Measurements from ENCODE around the gene PARP16.
"Not testable (repeated sequence)": the region's sequence is repeated elsewhere in the genome, so short reads cannot be mapped to it uniquely, and the experiment has no call there.

The PARP16 gene

DNA sequence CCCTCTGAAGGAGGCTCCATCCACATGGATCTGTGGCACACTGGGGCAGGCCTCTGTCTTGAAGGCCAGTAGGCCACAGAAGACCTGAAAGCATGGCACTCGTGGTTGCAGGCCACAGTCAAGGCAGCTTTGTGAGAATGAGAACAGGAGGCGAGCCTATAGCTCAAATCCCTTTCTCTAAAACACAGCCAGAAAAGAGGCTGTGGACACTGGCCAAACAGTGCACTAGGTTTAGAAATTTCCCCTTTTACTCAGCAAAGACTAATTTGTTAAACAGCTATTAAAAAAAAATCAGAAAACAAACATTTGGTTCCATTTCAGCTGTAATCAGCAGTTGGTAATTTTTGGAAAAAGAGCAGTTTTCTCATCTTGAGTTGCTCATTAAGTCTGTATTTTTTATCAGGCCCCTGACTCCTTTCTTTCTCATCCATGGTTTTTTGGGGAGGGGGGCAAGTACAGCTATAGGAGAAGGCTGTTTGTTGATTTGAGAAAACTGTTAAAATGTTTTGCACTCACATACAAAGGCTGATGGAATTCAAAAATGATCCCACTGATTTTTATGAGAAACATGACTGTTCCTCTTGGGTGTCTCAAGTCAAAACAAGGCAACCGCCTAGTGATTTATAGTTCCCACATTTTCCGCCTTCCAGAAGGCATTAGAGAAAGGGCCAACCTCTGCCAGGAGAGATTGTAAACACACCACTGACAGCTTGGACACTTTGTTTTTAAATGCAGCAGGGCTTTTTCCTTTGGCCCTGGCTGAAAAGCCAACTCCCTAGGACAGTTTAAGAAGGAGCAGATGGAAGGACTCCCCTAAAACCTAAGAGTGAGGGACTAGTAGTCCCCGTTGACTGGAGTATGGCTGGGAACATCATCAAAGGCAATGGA lies 28.1 kb downstream of the PARP16 start:
- no peak overlapping the region for H3K27ac Mint-ChIP-seq (ENCODE audit: low read depth)
- DNase-seq (ENCODE audit: low spot score in 2 of 2) (no peak), ATAC-seq (replicated peaks; ENCODE audit: extremely low read depth, poor library complexity, severe bottlenecking) (no peak)
- no peaks in the 10 kb centered on the region for H3K9me3 Mint-ChIP-seq
- no peaks in the 10 kb centered on the region for H3K27me3 Mint-ChIP-seq
- no peak overlapping the region for H3K4me3 Mint-ChIP-seq
- no peaks in the 10 kb centered on the region for H3K4me1 Mint-ChIP-seq
- peaks cover 45% of the 10 kb centered on the region for H3K36me3 Mint-ChIP-seq (ENCODE audit: insufficient read depth)

DNA sequence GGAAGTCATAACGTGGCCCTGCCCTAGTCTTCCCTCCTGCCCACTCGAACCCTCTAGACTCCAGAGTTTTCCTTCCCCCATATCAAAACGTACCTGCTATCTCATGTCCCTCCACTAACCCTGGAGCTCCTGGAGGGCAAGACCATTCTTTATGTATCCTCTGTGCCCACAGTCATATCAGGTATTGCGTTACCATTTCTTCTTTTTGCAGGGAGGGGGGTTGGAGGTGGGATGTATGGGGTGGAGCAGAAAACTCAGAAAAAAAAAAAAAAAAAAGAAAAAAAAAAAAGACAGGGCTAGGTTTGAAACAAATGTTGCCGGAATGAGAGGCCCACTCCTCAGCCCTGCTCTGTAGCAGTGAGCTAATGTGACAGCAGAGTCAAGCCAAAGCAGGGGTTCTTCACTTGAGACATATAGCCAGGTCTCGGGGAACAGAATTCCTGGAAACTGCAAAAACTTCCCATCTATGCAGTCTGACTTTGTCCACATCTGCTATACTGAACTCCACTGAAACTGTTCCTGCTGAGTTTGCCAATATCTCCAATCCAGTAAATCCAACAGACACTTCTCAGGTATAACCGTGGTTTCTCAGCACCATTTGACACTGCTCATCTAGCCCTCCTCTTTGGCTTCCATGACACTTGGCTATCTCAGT lies 31.1 kb downstream of the PARP16 start:
- Mint-ChIP-seq H3K36me3 (ENCODE audit: insufficient read depth) (peaks cover 34% of the 10 kb centered on the region), H3K27me3 (no peaks in the 10 kb centered on the region), H3K4me3 (no peak overlapping the region), H3K27ac (ENCODE audit: low read depth) (no peak overlapping the region), H3K4me1 (no peaks in the 10 kb centered on the region), H3K9me3 (no peaks in the 10 kb centered on the region)
- no peak for DNase-seq (ENCODE audit: low spot score in 2 of 2)
- no peak for ATAC-seq (replicated peaks; ENCODE audit: extremely low read depth, poor library complexity, severe bottlenecking)

DNA sequence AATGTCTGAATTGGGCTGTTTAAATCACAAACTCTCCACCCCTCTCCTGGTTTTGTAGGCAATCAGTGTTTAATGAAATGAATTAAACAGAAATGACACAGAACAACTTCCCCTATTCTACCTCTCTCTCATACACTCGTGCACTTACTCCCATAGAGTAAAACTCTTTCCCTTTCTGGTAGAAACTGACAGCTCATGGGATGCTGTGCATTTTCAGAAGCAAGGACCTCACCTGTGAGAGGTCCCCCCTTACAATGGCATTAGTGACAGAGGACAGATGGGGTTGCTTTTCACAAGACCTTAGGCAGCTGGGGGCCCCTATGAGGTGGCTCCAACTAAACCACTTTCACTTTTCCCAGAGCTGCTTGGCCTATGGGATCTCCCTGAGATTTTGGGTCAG lies 31.9 kb downstream of the PARP16 start:
- no peak for ATAC-seq (replicated peaks; ENCODE audit: extremely low read depth, poor library complexity, severe bottlenecking)

DNA sequence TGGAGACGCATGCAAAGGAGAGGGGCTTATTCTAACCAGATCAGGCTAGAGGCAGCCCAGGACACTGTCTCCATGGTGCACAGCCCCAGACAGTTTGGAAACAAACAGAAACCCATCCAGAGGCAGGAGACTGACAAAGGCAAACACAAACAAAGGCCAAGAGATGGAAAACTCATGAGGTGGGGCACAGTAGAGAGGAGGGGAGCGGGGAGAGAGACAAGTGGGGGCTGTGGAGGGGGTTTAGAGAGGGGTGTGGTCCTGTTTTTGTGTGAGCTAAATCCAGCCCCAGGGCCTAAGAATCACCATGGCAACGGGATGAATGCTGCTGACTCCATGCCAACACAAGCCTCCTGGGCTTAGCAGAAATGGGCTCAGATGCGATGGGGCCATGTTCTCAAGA lies 32.3 kb downstream of the PARP16 start:
- Mint-ChIP-seq H3K27me3 (no peaks in the 10 kb centered on the region), H3K4me3 (no peak overlapping the region), H3K4me1 (no peaks in the 10 kb centered on the region), H3K9me3 (no peaks in the 10 kb centered on the region), H3K36me3 (ENCODE audit: insufficient read depth) (peaks cover 24% of the 10 kb centered on the region), H3K27ac (ENCODE audit: low read depth) (no peak overlapping the region)
- DNase-seq (ENCODE audit: low spot score in 2 of 2) = no peak
- no peak for ATAC-seq (replicated peaks; ENCODE audit: extremely low read depth, poor library complexity, severe bottlenecking)

More for the DNA sequence above, 31.9 kb downstream of the PARP16 start:
- no peak overlapping the region for H3K27ac Mint-ChIP-seq (ENCODE audit: low read depth)
- H3K9me3 Mint-ChIP-seq = no peaks in the 10 kb centered on the region
- H3K36me3 Mint-ChIP-seq (ENCODE audit: insufficient read depth) = peaks cover 26% of the 10 kb centered on the region
- H3K4me3 Mint-ChIP-seq = no peak overlapping the region
- H3K4me1 Mint-ChIP-seq = no peaks in the 10 kb centered on the region
- no peak for DNase-seq (ENCODE audit: low spot score in 2 of 2)
- H3K27me3 Mint-ChIP-seq = no peaks in the 10 kb centered on the region

DNA sequence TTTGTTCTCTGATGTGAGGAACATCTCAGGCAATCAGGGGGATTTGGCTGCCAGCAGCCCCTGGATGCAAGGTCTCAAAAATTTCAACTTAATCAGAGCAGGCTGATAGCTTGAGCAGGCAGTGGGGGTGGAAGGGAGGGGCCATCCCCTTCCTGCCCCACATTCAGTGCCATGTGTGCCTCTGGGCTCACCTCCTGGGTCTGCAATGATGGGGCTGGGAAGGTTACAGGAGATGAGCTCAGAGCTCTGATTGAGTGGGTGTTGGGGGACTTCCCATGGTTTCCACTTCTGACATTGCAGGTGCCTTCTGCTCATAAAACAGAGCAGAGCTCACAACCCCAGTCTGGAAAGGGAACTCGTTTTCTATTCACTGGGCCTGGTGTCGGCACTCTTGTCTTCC lies 37.0 kb downstream of the PARP16 start:
- peaks cover 5% of the 10 kb centered on the region for H3K36me3 Mint-ChIP-seq (ENCODE audit: insufficient read depth)
- no peak for ATAC-seq (replicated peaks; ENCODE audit: extremely low read depth, poor library complexity, severe bottlenecking)
- DNase-seq (ENCODE audit: low spot score in 2 of 2) = no peak
- no peak overlapping the region for H3K27ac Mint-ChIP-seq (ENCODE audit: low read depth)
- no peak overlapping the region for H3K4me3 Mint-ChIP-seq
- no peaks in the 10 kb centered on the region for H3K9me3 Mint-ChIP-seq
- no peaks in the 10 kb centered on the region for H3K4me1 Mint-ChIP-seq
- H3K27me3 Mint-ChIP-seq = no peaks in the 10 kb centered on the region

DNA sequence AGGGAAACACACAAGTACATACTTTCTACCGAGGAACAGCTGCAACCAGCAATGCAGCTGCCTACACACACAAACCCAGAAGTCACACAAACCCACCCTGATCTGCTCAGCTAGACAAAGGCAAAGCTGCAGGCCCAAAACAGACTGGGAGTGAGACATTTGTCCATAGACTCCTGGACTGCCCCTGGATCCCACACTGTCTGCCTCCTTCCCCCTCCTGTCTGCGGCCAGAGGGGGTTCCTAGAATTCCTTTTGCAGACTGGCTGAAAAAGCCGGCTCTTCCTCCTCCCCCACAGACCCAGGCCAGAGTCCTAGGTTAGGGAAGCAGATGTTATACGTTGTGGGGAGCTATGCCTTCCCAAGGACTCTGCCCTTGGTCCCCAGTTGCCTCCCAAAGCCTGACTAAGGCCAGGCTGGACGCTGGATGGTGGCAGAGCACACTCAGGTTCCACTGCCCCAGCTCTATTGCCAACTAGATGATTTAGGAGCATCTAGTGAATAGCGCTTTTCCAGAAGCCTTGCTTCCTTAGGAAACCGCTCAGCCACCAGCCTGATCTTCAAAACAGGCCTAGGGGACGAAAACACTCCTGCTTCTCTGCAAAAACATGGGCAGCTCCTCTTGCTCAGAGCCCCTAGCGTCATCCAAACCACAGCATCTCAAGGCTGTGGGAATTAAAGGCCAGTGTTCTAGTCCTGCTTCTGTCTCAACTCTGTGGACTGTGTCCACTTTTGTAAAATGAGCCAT lies 38.0 kb downstream of the PARP16 start:
- Mint-ChIP-seq H3K9me3 (no peaks in the 10 kb centered on the region), H3K4me3 (no peak overlapping the region), H3K27me3 (no peaks in the 10 kb centered on the region), H3K27ac (ENCODE audit: low read depth) (no peak overlapping the region), H3K36me3 (ENCODE audit: insufficient read depth) (peaks cover 5% of the 10 kb centered on the region), H3K4me1 (no peaks in the 10 kb centered on the region)
- DNase-seq (ENCODE audit: low spot score in 2 of 2) = no peak
- ATAC-seq (replicated peaks; ENCODE audit: extremely low read depth, poor library complexity, severe bottlenecking) = no peak

DNA sequence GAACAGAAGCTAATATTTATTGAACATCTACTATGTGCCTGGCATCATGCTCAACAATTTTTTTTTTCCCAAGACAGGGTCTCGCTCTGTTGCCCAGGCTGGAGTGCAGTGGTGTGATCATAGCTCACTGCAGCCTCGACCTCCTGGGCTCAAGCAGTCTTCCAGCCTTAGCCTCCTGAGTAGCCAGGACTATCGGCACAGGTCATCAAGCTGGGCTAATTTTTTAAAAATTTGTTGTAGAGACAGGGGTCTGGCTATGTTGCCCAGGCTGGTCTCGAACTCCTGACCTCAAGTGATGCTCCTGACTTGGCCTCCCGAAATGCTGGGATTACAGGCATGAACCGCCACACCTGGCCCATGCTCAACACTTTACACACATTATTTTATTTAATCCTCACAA lies 39.7 kb downstream of the PARP16 start:
- no peaks in the 10 kb centered on the region for H3K4me1 Mint-ChIP-seq
- no peak overlapping the region for H3K4me3 Mint-ChIP-seq
- DNase-seq (ENCODE audit: low spot score in 2 of 2) = no peak
- H3K27ac Mint-ChIP-seq (ENCODE audit: low read depth) = no peak overlapping the region
- H3K9me3 Mint-ChIP-seq = no peaks in the 10 kb centered on the region
- peaks cover 5% of the 10 kb centered on the region for H3K36me3 Mint-ChIP-seq (ENCODE audit: insufficient read depth)
- H3K27me3 Mint-ChIP-seq = no peaks in the 10 kb centered on the region
- no peak for ATAC-seq (replicated peaks; ENCODE audit: extremely low read depth, poor library complexity, severe bottlenecking)

DNA sequence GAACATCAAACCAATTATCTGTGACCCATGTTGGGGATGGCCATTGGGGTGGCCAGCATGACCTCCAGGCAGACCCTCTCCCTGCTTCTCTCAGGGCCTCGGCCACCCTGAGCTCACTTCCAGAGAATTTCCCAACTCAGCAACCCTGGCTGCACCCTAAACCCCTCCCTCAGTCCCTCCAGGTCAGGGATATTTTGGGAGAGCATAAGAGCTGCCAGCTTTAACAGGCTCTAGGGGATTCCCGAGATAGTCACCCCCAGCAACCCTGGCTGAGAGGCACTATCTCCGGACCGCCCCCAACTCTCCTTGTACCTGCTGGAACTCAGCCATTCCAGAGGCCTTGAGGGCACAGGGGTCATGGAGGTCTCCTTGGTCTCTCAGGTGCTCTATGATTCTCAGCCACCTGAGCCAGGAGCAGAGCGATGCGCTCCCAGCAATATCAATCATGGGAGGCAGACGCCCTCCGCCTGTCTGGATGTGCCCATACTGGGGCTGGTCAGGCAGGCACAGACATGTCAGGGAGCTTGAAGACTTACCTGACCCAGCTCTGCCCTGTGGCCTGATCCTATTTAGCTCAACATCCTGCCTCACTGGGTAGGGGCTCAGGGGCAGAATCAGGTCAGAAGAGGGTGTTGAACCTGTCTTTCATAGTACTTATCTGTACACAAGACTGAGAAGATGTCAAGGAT lies 40.5 kb downstream of the PARP16 start:
- no peaks in the 10 kb centered on the region for H3K27me3 Mint-ChIP-seq
- H3K36me3 Mint-ChIP-seq (ENCODE audit: insufficient read depth) = peaks cover 5% of the 10 kb centered on the region
- ATAC-seq (replicated peaks; ENCODE audit: extremely low read depth, poor library complexity, severe bottlenecking) (no peak), DNase-seq (ENCODE audit: low spot score in 2 of 2) (no peak)
- no peak overlapping the region for H3K4me3 Mint-ChIP-seq
- no peak overlapping the region for H3K27ac Mint-ChIP-seq (ENCODE audit: low read depth)
- H3K9me3 Mint-ChIP-seq = no peaks in the 10 kb centered on the region
- H3K4me1 Mint-ChIP-seq = no peaks in the 10 kb centered on the region

DNA sequence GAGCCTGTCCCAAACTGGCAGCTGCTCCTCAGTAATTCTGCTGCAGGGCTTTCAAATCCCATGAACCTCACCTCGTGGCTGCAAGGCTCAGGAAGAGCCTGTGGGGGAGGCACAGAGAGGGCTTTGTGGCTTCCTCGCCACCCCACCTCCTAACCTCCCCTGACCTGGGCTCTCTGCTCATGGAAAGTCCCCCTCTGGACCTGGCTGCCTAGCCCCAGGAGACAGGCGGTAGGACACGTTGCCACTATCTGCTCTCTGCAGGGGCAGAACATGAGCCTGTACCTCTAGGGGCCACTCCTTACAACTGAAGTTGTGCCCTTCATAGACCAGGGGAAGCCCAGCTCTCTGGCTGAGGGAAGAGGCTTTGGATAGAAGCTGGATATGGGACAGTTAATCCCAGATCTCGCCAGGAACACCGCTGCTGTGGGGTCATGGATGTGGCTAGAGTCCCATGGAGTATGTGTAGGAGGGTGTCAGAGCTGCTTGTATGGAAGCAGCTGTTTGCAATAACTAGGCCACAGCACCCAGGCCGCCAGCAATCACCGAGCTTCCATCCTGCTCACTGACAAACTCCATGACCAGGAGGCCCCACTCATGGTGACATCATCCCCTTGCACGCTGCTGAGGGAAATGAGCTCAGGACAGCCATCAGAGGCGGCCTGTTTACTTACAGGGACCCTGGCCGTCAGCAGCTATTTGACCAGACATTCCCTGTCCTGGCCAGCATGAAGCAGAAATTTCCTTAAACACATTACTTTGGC lies 41.4 kb downstream of the PARP16 start:
- Mint-ChIP-seq H3K36me3 (ENCODE audit: insufficient read depth) (peaks cover 3% of the 10 kb centered on the region), H3K27ac (ENCODE audit: low read depth) (no peak overlapping the region), H3K4me1 (no peaks in the 10 kb centered on the region), H3K27me3 (no peaks in the 10 kb centered on the region), H3K4me3 (no peak overlapping the region), H3K9me3 (no peaks in the 10 kb centered on the region)
- ATAC-seq (replicated peaks; ENCODE audit: extremely low read depth, poor library complexity, severe bottlenecking) (no peak), DNase-seq (ENCODE audit: low spot score in 2 of 2) (no peak)

DNA sequence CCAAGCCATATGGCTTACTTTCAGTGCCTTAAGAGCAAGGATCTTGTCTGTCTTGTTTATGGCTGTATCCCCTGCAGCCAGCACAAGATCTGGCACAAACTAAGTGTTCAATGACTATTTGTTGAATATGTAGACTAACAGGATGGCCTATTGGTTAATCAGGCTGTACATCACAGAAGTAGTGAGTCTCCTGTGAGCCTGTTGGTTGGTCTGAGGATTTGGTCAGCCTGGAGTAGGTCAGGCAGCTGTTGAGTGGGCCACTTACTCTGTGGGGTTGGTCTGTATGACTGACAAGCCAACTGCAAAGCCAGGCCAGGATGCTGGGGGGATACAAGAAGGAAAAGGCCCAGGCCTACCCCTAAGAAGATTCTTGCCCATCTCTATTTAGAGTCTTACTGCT lies 42.0 kb downstream of the PARP16 start:
- no peak overlapping the region for H3K27ac Mint-ChIP-seq (ENCODE audit: low read depth)
- H3K4me1 Mint-ChIP-seq = no peaks in the 10 kb centered on the region
- H3K27me3 Mint-ChIP-seq = no peaks in the 10 kb centered on the region
- DNase-seq (ENCODE audit: low spot score in 2 of 2) = no peak
- ATAC-seq (replicated peaks; ENCODE audit: extremely low read depth, poor library complexity, severe bottlenecking) = no peak
- H3K4me3 Mint-ChIP-seq = no peak overlapping the region
- H3K9me3 Mint-ChIP-seq = no peaks in the 10 kb centered on the region
- H3K36me3 Mint-ChIP-seq (ENCODE audit: insufficient read depth) = peaks cover 3% of the 10 kb centered on the region

DNA sequence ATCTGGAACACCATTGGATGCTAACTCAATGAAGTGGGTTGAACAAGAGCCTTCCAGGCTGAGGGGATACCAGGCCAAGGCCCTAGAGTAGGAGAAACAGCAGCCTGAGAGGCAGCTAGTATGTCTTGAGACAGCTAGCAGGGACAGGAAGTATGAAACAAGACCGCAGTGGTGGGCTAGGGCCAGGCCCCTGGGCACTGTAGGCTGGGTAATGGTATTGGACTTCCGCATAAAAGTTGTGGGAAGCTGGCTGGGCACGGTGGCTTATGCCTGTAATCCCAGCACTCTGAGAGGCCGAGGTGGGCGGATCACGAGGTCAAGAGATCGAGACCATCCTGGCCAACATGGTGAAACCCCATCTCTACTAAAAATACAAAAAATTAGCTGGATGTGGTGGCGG lies 50.2 kb downstream of the PARP16 start:
- not testable (repeated sequence) for H3K36me3 Mint-ChIP-seq (ENCODE audit: insufficient read depth); H3K4me3 Mint-ChIP-seq; ATAC-seq (replicated peaks; ENCODE audit: extremely low read depth, poor library complexity, severe bottlenecking); H3K27me3 Mint-ChIP-seq; H3K4me1 Mint-ChIP-seq; H3K27ac Mint-ChIP-seq (ENCODE audit: low read depth); DNase-seq (ENCODE audit: low spot score in 2 of 2); H3K9me3 Mint-ChIP-seq

DNA sequence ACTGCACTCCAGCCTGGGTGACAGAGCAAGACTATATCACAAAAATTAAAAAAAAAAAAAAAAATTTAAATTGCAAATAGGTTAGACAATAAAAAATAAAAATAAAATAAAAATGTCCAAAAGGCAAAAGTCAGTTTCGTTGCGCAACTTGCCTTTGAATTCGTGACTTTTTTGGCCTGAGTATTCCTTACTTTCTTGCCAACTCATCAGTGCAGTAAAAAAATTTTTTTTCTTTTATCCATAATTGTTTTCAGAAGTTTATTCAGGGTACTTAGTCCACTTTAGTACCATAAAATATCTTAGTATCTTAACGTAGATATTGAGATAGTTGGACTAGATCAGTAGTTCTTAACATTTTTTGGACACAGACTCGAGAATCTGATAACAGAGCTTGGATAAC lies 53.0 kb downstream of the PARP16 start:
- Mint-ChIP-seq H3K27ac (ENCODE audit: low read depth) (no peak overlapping the region), H3K4me3 (no peak overlapping the region), H3K9me3 (no peaks in the 10 kb centered on the region), H3K27me3 (no peaks in the 10 kb centered on the region), H3K4me1 (no peaks in the 10 kb centered on the region), H3K36me3 (ENCODE audit: insufficient read depth) (peaks cover 2% of the 10 kb centered on the region)
- no peak for DNase-seq (ENCODE audit: low spot score in 2 of 2)
- ATAC-seq (replicated peaks; ENCODE audit: extremely low read depth, poor library complexity, severe bottlenecking) = no peak

Measured in central memory CD8-positive, alpha-beta T cell (primary cell).